HEK293 (cell line): ENCODE measurements around the gene RTP5.

Source experiments
- TRIM28 ChIP-seq: IDR thresholded peaks from 2 replicates; pipeline ENCODE4 v1.6.1; 2011; ENCODE audit warnings: low read length, control low read depth, borderline replicate concordance
- ZNF639 ChIP-seq: fragments of 450-650 bp; formaldehyde crosslinking; IDR thresholded peaks from 2 replicates; pipeline ENCODE4 v1.5.1; 2016; ENCODE audit warnings: missing biosample characterization, missing genetic modification characterization
- TF ChIP-seq, protein P1 (sequence below): fragments of 450-650 bp; formaldehyde crosslinking; IDR thresholded peaks from 2 replicates; pipeline ENCODE4 v1.5.1; 2016; ENCODE audit warnings: missing biosample characterization, missing genetic modification characterization

DNA sequence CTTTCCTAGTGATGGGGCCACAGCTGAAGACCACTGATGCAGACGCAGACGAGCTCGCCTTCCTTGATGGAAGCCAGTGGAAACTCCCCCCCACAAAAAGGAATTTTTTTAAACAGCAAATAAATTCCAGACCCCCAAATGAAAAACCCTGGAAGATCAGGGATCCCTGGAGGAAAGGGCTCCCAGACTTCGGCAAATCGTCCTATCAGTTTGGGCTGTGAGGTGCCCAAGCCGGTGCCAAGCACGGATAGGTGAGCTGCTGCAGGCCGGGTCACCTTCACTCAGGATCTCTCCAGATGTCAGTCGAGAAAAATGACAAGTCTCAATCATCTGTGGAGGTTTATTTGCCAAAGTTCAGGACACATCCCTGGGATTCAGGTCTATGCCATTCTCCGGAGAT lies 42.0 kb downstream of the RTP5 start:
- TF ChIP-seq ZNF639 (tag by site-specific recombination) = no peak
- TF ChIP-seq TRIM28 = no peak
- TF ChIP-seq, protein P1, sequence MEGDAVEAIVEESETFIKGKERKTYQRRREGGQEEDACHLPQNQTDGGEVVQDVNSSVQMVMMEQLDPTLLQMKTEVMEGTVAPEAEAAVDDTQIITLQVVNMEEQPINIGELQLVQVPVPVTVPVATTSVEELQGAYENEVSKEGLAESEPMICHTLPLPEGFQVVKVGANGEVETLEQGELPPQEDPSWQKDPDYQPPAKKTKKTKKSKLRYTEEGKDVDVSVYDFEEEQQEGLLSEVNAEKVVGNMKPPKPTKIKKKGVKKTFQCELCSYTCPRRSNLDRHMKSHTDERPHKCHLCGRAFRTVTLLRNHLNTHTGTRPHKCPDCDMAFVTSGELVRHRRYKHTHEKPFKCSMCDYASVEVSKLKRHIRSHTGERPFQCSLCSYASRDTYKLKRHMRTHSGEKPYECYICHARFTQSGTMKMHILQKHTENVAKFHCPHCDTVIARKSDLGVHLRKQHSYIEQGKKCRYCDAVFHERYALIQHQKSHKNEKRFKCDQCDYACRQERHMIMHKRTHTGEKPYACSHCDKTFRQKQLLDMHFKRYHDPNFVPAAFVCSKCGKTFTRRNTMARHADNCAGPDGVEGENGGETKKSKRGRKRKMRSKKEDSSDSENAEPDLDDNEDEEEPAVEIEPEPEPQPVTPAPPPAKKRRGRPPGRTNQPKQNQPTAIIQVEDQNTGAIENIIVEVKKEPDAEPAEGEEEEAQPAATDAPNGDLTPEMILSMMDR (tag by site-specific recombination) = no peak
